Measurements from ENCODE around the gene FBXW7. TPM values are rescaled to one million over a fixed set of nuclear protein-coding genes. Genes with fewer than 3 reads are reported as not detected.

Gene FBXW7
- total RNA-seq, 2 experiments from 2014 or later = 50.6 to 56.9 TPM

DNA sequence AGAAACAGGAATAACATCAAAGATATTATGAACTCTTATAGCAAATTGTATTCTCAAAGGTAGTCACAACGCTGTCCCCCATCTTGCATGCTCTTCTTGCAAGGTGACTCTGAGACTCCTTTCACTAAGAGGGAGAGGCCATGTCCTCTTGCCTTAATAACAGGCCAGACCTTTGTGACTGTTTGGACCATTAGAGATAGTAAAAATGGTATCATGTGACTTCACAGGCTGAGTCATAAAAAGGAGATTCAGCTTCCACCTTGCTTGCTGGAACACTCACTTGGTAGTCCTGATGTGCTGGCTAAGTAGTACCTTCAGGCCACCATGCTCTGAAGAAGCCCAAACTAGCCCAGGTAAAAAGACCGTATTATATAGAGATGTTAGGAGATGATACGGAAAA is 143.8 kb downstream of the FBXW7 start:
- H3K36me3 Mint-ChIP-seq (ENCODE audit: low read depth) = peaks cover 14% of the 10 kb centered on the region
- H3K27ac Mint-ChIP-seq = no peak overlapping the region
- peaks cover 2% of the 10 kb centered on the region for H3K4me1 Mint-ChIP-seq (ENCODE audit: low read depth)
- no peaks in the 10 kb centered on the region for H3K9me3 Mint-ChIP-seq (ENCODE audit: insufficient read depth)
- H3K27me3 Mint-ChIP-seq (ENCODE audit: low read depth) = no peaks in the 10 kb centered on the region
- no peak for ATAC-seq
- ChIA-PET CTCF (interaction anchor here (1.4 kb wide), 1 partner anchor 16 kb away, joined by 7 read pairs; no protein-coding TSS in a partner anchor), POLR2A (no interaction called here)
- H3K4me3 Mint-ChIP-seq = no peak overlapping the region
- DNase-seq = no peak

DNA sequence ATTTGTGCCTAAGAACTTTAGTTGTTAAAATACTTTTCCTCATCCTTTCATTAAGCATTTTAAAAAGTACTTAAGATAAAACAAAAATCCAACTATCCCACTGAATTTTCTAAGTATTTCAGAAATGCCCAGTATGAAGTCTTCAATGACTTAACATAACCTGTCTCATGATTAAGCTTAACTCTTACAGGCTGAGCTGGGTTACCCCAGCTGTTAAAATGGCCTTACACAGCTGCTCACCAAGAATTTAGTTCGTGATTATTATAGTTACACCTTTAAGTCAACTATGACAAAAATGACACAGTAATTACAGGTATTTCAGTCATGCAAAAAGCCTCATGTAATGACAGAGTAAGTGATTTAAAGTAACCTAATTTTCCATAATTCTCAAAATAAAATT is 145.7 kb downstream of the FBXW7 start:
- H3K27ac Mint-ChIP-seq = no peak overlapping the region
- no peak overlapping the region for H3K4me3 Mint-ChIP-seq
- DNase-seq = no peak
- H3K36me3 Mint-ChIP-seq (ENCODE audit: low read depth) = peaks cover 14% of the 10 kb centered on the region
- no peaks in the 10 kb centered on the region for H3K4me1 Mint-ChIP-seq (ENCODE audit: low read depth)
- ChIA-PET POLR2A (no interaction called here), CTCF (no interaction called here)
- ATAC-seq = no peak
- no peaks in the 10 kb centered on the region for H3K9me3 Mint-ChIP-seq (ENCODE audit: insufficient read depth)
- H3K27me3 Mint-ChIP-seq (ENCODE audit: low read depth) = no peaks in the 10 kb centered on the region

DNA sequence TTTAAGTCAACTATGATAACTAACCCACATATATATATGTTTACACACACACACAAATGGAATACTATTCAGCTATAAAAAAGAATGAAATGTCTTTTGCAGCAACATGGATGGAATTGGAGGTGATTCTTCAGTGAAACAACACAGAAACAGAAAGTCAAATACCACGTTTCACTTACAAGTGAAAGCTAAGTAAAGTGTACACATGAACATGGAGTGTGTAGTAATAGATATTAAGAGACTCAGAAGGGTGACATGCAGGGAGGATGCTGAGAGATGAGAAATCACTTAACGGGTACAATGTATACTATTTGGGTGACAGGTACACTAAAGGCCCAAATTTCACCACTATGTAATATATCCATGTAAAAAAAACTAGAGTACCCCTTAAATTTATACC is 146.5 kb downstream of the FBXW7 start:
- Mint-ChIP-seq H3K4me1 (ENCODE audit: low read depth) (no peaks in the 10 kb centered on the region), H3K27me3 (ENCODE audit: low read depth) (no peaks in the 10 kb centered on the region), H3K36me3 (ENCODE audit: low read depth) (peaks cover 14% of the 10 kb centered on the region), H3K4me3 (no peak overlapping the region), H3K27ac (no peak overlapping the region), H3K9me3 (ENCODE audit: insufficient read depth) (no peaks in the 10 kb centered on the region)
- ATAC-seq (no peak), DNase-seq (no peak)
- POLR2A ChIA-PET = interaction anchor here (0.6 kb wide), 1 partner anchor 581 kb away, joined by 3 read pairs; no protein-coding TSS in a partner anchor
- CTCF ChIA-PET = interaction anchor here (1.0 kb wide), 1 partner anchor 147 kb away, joined by 3 read pairs; the partner anchor contains the start of gene FBXW7

DNA sequence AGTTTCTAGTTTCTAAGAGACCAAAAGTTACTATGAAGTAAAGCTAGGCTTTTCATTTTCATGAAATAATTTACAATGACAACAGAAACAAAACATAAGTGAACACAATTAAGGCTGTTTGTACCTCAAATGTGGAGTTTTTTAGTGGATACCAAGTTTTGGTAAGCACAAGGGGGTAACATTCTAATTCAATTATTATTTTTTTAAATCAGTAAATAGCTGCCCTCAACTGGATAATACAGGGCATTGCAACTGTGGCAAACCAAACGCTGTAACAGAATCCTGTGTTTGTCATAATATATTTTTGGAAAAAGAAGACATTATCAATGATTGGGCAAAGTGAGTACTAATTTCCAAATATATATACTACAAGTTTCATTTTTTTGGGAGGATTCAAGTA is 150.3 kb downstream of the FBXW7 start:
- ATAC-seq (no peak), DNase-seq (no peak)
- Mint-ChIP-seq H3K27me3 (ENCODE audit: low read depth) (no peaks in the 10 kb centered on the region), H3K4me1 (ENCODE audit: low read depth) (peaks cover 8% of the 10 kb centered on the region), H3K9me3 (ENCODE audit: insufficient read depth) (no peaks in the 10 kb centered on the region), H3K4me3 (no peak overlapping the region), H3K27ac (no peak overlapping the region), H3K36me3 (ENCODE audit: low read depth) (peaks cover 2% of the 10 kb centered on the region)
- ChIA-PET POLR2A (no interaction called here), CTCF (interaction anchor here (0.9 to 1.9 kb wide), 4 partner anchors 11 to 283 kb away, joined by 3 to 6 read pairs (median 4); no protein-coding TSS in a partner anchor)

DNA sequence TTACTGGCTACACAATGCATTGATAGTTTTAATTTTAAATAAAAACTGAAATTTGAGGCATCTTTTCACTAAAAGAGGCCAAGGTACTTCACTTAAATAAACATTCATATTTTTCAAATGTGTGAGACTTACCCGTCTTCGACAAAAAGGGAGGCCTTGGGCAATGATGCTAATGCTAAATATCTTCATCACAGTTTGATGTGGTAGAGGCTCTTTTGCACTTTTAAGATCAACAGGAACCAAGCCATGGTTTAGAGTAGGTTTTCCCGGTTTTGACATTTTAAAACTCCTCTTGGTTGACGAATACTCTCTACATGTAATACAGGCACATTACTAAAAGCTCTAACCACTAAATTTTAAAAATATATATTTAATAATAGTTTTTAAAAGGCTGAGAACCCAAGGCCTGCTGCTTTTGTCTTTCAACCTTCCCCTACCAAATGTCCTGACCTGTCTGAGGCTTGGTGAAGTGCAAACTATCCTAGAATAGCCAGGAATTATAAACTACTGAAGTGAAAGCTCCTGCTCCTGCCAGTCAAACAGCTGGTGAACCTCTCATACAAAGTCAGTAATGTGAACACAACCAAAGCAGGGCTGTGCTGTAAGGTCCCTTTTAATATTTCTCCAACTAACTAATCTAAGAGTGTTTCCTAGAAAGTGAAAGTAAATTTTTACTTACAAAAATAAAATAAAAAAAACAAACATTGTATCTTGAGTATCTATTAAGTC is 153.7 kb downstream of the FBXW7 start:
- Mint-ChIP-seq H3K9me3 (ENCODE audit: insufficient read depth) (no peaks in the 10 kb centered on the region), H3K4me1 (ENCODE audit: low read depth) (peaks cover 8% of the 10 kb centered on the region), H3K4me3 (peak overlapping the region; percentile 51), H3K36me3 (ENCODE audit: low read depth) (no peaks in the 10 kb centered on the region), H3K27ac (peak overlapping the region; percentile 62), H3K27me3 (ENCODE audit: low read depth) (no peaks in the 10 kb centered on the region)
- CTCF ChIA-PET = no interaction called here
- POLR2A ChIA-PET = no interaction called here
- ATAC-seq = peak; percentile 51
- no peak for DNase-seq

DNA sequence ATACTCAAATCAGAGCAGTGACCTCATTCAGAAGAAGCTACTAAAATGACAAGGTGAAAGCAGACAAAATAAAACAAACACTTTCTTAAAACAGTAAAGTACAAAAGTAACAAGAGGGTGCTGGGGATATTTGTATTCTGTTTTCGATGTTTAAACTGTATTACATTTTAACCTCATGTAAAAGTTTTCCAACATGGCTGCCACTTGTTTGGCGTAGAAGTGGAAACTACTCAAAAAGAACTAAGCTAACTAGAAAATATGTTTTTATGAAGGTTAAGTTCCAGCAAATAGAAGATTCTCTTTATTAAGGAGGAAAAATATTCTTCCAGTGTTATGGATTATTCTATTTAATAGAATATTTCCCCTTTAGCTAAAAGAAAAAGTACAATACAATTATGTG is 155.0 kb downstream of the FBXW7 start:
- ATAC-seq = no peak
- Mint-ChIP-seq H3K4me3 (no peak overlapping the region), H3K27ac (no peak overlapping the region), H3K9me3 (ENCODE audit: insufficient read depth) (no peaks in the 10 kb centered on the region), H3K27me3 (ENCODE audit: low read depth) (no peaks in the 10 kb centered on the region), H3K4me1 (ENCODE audit: low read depth) (peaks cover 8% of the 10 kb centered on the region), H3K36me3 (ENCODE audit: low read depth) (no peaks in the 10 kb centered on the region)
- no peak for DNase-seq
- ChIA-PET CTCF (no interaction called here), POLR2A (no interaction called here)

DNA sequence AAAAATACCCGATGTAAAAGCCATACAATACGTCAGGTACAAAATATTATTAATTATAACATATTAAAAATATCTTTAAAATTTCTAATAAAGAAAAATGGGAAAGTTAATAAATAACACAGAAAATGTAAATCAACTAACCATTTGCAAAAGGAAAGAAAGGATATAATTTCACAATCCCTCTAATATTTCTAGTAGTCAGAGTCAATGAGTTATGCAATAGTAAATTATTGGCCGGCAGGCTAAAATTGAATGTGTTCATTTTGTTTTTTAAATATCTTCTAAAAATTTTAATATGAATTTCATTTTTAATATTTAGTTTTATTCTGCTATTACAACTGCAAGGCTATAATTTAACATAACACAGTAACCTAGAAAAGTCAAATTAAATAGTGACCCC is 155.7 kb downstream of the FBXW7 start:
- no peaks in the 10 kb centered on the region for H3K27me3 Mint-ChIP-seq (ENCODE audit: low read depth)
- H3K9me3 Mint-ChIP-seq (ENCODE audit: insufficient read depth) = no peaks in the 10 kb centered on the region
- ATAC-seq = no peak
- peaks cover 8% of the 10 kb centered on the region for H3K4me1 Mint-ChIP-seq (ENCODE audit: low read depth)
- no peaks in the 10 kb centered on the region for H3K36me3 Mint-ChIP-seq (ENCODE audit: low read depth)
- H3K27ac Mint-ChIP-seq = no peak overlapping the region
- POLR2A ChIA-PET = no interaction called here
- CTCF ChIA-PET = interaction anchor here (1.1 kb wide), 1 partner anchor 218 kb away, joined by 3 read pairs; no protein-coding TSS in a partner anchor
- no peak overlapping the region for H3K4me3 Mint-ChIP-seq
- no peak for DNase-seq

DNA sequence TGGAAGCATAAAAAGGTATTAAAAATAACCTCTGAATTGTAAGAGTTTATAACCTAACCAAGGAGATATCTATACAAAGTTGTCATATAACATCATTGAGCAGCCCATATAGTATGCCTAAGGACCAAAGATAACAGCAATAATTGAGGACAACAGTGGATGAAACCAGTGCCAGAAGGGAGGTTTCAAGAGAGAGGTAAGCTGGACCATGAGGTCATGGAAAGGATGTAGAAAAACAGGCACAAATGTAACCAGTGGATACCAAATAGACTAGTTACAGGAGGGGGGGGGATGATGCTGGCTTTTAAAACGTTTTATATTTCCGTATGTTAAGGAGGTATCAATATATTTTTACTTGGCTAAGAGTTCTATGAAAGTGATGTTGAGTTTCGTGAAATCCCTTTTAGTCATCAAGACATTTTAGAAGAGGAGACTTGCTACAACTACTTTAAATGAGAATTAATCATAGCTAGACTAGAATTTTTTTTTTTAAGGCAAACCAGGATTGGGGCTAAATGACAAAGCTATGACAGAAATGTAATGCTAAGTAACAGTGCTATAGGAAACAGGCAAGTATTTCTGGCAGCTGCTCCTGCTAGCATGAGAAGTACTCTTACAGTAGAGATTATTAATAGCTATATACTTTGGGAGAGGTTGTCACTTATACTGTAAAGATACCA is 161.1 kb downstream of the FBXW7 start:
- Mint-ChIP-seq H3K27me3 (ENCODE audit: low read depth) (no peaks in the 10 kb centered on the region), H3K9me3 (ENCODE audit: insufficient read depth) (no peaks in the 10 kb centered on the region), H3K27ac (no peak overlapping the region), H3K4me3 (no peak overlapping the region), H3K36me3 (ENCODE audit: low read depth) (no peaks in the 10 kb centered on the region), H3K4me1 (ENCODE audit: low read depth) (no peaks in the 10 kb centered on the region)
- CTCF ChIA-PET = no interaction called here
- DNase-seq (no peak), ATAC-seq (no peak)
- POLR2A ChIA-PET = interaction anchor here (0.6 kb wide), 1 partner anchor 1276 kb away, joined by 3 read pairs; no protein-coding TSS in a partner anchor

DNA sequence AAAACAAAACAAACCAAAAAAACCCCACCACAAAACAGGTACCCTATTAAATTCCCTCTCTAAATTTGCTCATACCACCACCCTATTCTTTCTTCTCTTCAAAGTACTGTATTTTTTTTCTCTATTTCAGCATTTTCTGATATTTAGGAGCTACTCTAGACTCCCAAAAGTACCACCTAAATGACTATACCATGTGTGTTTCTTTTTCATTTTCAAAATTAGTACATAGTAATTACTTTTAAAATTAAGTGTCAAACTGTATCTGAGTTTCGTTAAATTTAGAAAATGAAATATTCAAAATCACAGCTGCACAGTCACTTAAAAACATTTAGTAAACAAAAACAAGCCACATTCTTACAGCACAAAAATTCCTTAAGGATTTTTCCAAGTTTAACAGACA is 161.7 kb downstream of the FBXW7 start:
- no peak overlapping the region for H3K4me3 Mint-ChIP-seq
- POLR2A ChIA-PET = no interaction called here
- H3K9me3 Mint-ChIP-seq (ENCODE audit: insufficient read depth) = no peaks in the 10 kb centered on the region
- no peaks in the 10 kb centered on the region for H3K27me3 Mint-ChIP-seq (ENCODE audit: low read depth)
- H3K27ac Mint-ChIP-seq = no peak overlapping the region
- ATAC-seq = no peak
- no peak for DNase-seq
- CTCF ChIA-PET = no interaction called here
- H3K36me3 Mint-ChIP-seq (ENCODE audit: low read depth) = no peaks in the 10 kb centered on the region
- H3K4me1 Mint-ChIP-seq (ENCODE audit: low read depth) = no peaks in the 10 kb centered on the region

DNA sequence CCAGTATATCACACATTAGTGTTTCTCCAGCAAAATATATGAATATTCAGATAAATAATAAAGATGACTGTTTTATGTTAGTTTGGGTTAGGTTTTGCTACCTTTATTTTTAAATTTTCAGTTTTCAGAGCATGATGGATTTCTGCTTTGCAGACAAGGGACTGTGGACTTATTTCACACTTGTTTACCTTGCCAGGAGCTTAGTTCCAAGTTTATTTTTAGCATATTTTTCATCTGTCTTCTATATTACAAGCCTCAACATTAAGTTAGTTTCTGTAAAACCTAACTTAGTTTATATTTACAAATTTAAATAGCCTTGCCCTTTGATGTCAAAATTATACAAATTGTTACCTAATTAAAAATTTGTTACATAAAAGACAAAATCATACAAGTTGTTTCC is 163.4 kb downstream of the FBXW7 start:
- no peaks in the 10 kb centered on the region for H3K36me3 Mint-ChIP-seq (ENCODE audit: low read depth)
- H3K4me3 Mint-ChIP-seq = no peak overlapping the region
- no peaks in the 10 kb centered on the region for H3K9me3 Mint-ChIP-seq (ENCODE audit: insufficient read depth)
- H3K27me3 Mint-ChIP-seq (ENCODE audit: low read depth) = no peaks in the 10 kb centered on the region
- no peaks in the 10 kb centered on the region for H3K4me1 Mint-ChIP-seq (ENCODE audit: low read depth)
- H3K27ac Mint-ChIP-seq = no peak overlapping the region
- DNase-seq (no peak), ATAC-seq (no peak)
- ChIA-PET CTCF (interaction anchor here (0.9 to 1.1 kb wide), 2 partner anchors 37 to 444 kb away, joined by 3 read pairs; no protein-coding TSS in a partner anchor), POLR2A (no interaction called here)

DNA sequence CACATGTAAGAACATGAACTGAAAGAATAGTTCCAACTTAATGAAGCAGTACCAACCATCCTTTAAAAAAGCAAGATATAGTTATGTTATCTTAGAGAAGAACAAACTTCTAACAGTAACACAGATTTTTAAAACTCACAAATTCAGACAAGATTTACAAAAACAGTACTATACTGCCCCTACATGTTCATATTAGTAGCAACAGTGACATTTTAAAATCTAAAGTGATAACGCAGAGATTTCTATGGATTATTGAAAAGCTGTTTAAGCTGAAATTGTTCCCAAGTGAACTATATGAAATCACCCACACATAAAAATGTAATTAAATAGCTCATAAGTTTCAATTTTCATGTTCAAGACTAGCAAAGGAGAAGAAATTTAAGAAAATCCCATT is 166.0 kb downstream of the FBXW7 start:
- Mint-ChIP-seq H3K27me3 (ENCODE audit: low read depth) (no peaks in the 10 kb centered on the region), H3K4me3 (no peak overlapping the region), H3K36me3 (ENCODE audit: low read depth) (peaks cover 16% of the 10 kb centered on the region), H3K27ac (no peak overlapping the region), H3K4me1 (ENCODE audit: low read depth) (no peaks in the 10 kb centered on the region), H3K9me3 (ENCODE audit: insufficient read depth) (no peaks in the 10 kb centered on the region)
- CTCF ChIA-PET = no interaction called here
- POLR2A ChIA-PET = no interaction called here
- no peak for DNase-seq
- ATAC-seq = no peak

DNA sequence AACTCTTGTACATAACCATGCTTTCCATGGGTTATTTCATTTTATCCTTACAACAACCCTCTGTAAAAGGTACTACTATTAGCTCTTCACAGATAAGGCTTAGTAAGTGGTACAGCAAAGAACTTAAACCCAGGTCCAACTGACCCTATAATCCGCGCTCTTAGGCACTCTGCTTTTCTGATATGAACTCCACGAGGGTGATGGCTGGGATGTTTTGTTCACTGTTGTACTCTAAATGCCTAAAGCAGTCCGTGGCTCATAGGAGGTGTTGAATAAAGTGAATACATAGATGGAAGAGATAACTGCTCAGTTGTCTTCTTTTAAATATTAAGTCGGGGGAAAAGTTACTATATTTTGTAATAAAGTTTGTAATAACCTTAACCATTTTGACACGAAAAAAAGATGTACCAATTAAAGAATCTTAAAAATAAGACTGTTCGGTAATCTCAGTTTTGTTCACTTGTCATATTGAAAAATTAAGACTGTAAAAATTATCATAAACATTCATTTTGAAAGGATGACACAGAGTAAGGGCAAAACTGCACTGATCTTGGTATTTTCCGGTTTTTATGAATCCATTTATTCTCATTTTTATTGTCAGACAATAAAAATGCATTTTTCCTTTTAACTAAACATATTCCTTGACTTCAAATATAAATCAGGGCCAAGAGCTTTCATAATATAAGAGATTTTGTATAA is 166.5 kb downstream of the FBXW7 start:
- H3K27ac Mint-ChIP-seq = no peak overlapping the region
- no peak overlapping the region for H3K4me3 Mint-ChIP-seq
- POLR2A ChIA-PET = no interaction called here
- ATAC-seq (no peak), DNase-seq (no peak)
- H3K9me3 Mint-ChIP-seq (ENCODE audit: insufficient read depth) = no peaks in the 10 kb centered on the region
- CTCF ChIA-PET = no interaction called here
- H3K4me1 Mint-ChIP-seq (ENCODE audit: low read depth) = no peaks in the 10 kb centered on the region
- H3K36me3 Mint-ChIP-seq (ENCODE audit: low read depth) = peaks cover 16% of the 10 kb centered on the region
- no peaks in the 10 kb centered on the region for H3K27me3 Mint-ChIP-seq (ENCODE audit: low read depth)

All from activated CD8-positive, alpha-beta T cell treated with anti-CD3 and anti-CD28 coated beads, Interleukin-2, amount 10 ng/mL, durations not matched to agents 7 days and 5 days (primary cell).